Breast epithelium (tissue), 3 donors: ENCODE data around the gene CKS1B.

Experiments
- CTCF ChIP-seq, 3 donors: fragments of 450-650 bp; IDR thresholded peaks; one replicate each; pipeline ENCODE4 v1.5.1; 2016 to 2017; ENCODE audit warnings: antibody characterized with exemption in 3 of 3, mild to moderate bottlenecking in 3 of 3, moderate library complexity in 3 of 3
- POLR2A ChIP-seq: fragments of 450-650 bp; IDR thresholded peaks from one replicate; pipeline ENCODE4 v1.6.1; 2016; ENCODE audit warnings: antibody characterized with exemption, mild to moderate bottlenecking, moderate library complexity
- POLR2AphosphoS5 ChIP-seq, 3 donors: sonication (generic); formaldehyde crosslinking; IDR thresholded peaks; one replicate each; pipeline ENCODE4 v1.6.1; 2017; ENCODE audit warnings: antibody characterized with exemption in 3 of 3

- TF ChIP-seq CTCF (IDR thresholded peaks at IDR 0.05) (no peak), POLR2A (no peak), POLR2AphosphoS5 (IDR thresholded peaks at IDR 0.05) (no peak)
These were observed 23.8 kb downstream of the CKS1B start for GRCh38 chr1:154998201-154998780.
